Epithelial cell of esophagus (primary cell): ENCODE data around the gene FKBP8.
A peak's percentile ranks its signal among the peaks of the same experiment; 100 is the strongest.

Source experiments
- DNase-seq: peaks from one replicate; pipeline ENCODE4 v3.0.0; 2010; ENCODE audit warnings: low read depth
- H3K4me3 ChIP-seq: 2 replicates; pipeline ENCODE4 v1.5.1; 2011; ENCODE audit warnings: mild to moderate bottlenecking, low read length, control low read depth
- TF ChIP-seq, protein P1 (sequence below): IDR thresholded peaks from 2 replicates; pipeline ENCODE4 v1.5.1; 2011; ENCODE audit warnings: low read depth, mild to moderate bottlenecking, low read length, control low read depth, inconsistent platforms; ENCODE audit not compliant: insufficient read depth; ENCODE audit errors: missing control alignments

FKBP8 gene

DNA sequence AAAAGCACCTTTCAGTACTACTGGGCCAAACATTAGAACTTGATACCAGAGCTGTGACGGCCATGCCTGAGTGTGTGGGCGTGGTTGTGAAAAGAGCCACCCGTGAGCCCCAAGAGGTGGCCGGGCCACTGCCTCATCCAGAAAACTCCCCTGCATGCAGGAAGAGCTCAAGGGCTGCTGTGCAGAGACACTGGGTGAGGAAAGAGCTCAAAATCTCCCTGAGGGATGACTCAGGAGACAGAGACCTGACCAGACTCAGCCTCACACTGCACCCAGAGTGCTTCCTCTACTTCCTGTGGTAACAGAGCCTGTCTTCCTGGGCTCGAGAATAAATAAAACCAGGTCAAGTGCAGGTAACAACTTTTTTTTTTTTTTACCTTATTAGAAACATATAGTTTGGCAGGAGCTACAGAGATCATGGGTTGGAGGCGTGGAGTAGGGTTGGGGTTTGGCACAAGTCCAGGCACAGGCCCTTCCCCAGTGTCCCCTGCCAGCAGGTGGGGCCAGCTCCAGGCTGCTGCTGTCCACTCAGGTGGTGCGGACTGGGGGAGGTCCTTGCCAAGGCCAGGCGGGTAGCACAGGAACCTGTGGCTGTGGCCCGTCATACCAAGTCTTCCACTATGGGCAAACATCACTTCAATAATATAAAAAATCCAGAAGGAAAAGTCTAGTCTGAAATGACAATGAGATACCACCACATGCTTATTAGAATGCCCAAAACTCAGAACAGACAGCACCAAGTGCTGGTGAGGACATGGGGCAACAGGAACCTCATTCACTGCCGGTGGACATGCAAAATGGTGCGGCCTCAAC, 47.0 kb downstream of the FKBP8 start:
- TF ChIP-seq, protein P1, sequence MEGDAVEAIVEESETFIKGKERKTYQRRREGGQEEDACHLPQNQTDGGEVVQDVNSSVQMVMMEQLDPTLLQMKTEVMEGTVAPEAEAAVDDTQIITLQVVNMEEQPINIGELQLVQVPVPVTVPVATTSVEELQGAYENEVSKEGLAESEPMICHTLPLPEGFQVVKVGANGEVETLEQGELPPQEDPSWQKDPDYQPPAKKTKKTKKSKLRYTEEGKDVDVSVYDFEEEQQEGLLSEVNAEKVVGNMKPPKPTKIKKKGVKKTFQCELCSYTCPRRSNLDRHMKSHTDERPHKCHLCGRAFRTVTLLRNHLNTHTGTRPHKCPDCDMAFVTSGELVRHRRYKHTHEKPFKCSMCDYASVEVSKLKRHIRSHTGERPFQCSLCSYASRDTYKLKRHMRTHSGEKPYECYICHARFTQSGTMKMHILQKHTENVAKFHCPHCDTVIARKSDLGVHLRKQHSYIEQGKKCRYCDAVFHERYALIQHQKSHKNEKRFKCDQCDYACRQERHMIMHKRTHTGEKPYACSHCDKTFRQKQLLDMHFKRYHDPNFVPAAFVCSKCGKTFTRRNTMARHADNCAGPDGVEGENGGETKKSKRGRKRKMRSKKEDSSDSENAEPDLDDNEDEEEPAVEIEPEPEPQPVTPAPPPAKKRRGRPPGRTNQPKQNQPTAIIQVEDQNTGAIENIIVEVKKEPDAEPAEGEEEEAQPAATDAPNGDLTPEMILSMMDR: peak; percentile 22
- peak; percentile 94 for DNase-seq

DNA sequence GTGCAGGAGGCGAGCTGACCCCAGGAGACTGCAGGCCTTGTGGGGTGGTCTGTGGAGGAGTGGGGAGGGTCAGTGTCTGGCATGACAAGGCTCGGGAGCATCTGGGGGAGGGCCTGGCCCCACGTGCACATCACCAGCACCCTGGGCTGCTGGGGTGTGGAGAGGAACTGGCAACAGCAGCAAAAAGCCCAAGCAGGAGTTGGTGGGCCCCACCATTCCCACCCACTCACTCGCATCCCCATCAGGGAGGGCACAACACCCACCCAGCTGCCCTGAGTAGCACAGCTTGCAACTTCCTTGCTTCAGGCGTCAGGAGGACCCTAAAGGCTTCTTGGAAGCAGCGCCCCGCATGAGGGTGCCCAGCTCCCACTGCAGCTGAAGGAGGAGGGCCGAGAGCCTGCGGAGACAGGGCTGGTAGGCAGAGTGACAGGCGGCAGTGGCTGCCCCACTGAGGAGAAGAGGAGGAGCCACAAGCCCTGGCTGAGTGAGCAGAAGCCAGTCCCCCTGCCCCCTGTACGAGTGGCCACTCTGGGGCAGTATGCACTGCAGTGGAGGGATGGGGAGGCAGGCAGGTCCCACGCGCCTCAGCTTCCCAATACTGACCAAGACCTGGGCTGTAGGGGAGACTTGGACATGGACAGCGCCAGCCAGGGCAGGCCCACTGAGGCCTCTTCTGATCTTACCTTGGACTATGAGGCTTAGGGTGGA, 48.0 kb downstream of the FKBP8 start:
- no peak overlapping the region for H3K4me3 ChIP-seq
- DNase-seq: no peak
- TF ChIP-seq, protein P1: no peak

More for the DNA sequence above, 47.0 kb downstream of the FKBP8 start:
- H3K4me3 ChIP-seq: no peak overlapping the region

DNA sequence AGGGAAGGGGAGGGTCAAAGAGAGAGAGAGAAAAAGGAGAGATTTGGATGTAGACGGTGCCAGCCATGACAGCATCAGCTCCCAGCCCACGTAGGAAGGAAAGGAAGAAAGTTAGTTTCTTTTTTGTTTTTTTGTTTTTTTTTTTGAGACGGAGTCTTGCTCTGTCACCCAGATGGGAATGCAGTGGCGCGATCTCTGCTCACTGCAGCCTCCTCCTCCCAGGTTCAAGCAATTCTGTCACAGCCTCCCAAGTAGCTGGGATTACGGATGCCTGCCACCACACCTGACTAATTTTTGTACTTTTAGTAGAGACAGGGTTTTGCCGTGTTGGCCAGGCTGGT, 49.1 kb downstream of the FKBP8 start:
- TF ChIP-seq, protein P1: no peak
- no peak overlapping the region for H3K4me3 ChIP-seq
- no peak for DNase-seq

DNA sequence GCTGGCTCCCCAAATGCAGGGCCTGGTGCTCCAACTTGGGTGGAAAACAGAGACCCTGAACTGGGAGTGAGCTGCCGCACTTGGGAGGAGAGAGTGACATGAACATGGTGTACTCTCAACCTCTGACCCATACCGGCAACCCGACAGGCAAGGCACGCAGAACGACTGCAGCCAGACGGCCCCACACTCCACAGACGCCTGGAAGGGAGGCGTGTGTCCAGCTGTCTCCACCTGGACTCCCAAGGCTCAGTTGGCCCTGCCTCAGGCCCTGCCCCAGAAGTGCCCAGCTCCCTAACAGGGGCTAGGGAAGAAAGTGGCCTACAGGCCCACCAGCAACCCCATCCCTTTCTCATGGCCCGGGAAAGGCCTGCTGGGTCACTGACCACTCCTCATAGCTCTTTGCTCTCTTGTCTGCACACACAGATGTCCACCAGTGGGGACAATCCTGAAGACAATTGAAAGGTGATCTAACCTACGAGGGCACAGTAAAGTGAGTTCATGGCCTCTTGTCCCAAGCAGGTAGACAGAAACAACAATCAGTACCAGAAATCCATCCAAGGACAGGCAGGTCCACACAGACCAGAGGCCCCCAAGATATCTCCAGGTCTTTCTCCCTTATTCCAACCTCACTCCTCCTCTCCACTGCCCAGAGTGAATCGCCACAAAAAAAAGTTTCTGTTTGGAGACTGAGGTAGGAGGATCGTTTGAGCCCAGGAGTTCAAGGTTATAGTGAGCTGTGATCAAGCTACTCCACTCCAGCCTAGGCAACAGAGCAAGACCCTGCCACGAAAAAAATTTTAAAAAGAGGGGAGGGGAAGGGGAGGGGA, 49.7 kb downstream of the FKBP8 start:
- DNase-seq: no peak
- no peak overlapping the region for H3K4me3 ChIP-seq

DNA sequence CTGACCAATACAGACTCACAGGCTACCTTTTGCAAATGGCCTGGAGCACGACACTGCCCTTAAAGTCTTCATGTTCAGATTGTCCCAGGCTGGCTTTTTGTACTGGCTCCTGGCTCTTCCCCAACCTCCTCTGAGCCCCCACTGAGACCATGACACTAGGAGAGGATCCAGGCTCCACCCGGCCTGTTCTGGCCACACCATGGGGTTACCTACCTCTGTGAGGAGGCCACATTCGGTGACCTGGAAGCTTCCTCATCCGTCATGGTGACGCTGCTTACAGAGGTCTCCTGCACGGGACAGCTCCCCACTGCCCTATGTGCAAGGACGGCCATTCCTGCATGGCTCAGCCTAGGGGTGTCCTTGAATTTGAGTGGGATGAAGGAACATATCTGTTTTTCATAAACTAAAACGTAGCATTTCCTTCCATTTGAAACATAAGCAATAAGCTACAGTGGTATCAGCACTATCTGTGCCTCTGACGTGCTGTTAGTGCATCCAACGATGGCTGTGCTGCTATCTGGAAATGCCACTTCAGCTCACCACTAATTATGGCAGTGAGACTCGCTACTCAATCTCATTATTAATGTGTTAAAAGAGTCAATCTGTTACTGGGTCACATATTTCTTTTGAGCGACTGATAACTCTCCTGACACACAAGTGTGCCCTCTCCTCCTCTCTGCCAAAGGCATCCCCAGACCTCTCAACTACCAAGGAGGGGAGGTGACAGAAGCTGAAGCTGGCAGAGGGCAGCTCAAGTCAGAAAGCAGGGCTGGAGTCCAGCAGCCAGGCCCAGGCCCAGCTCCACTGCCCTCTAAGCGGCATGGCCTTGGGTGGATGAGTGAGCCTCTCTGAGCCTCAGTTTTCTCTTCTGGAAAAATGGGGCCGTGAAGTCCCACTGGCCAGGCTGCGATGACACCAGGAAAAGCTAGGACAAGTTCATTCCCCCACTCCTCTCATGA, 51.1 kb downstream of the FKBP8 start:
- TF ChIP-seq, protein P1: no peak
- no peak overlapping the region for H3K4me3 ChIP-seq
- no peak for DNase-seq

More for the DNA sequence above, 49.7 kb downstream of the FKBP8 start:
- TF ChIP-seq, protein P1: no peak

DNA sequence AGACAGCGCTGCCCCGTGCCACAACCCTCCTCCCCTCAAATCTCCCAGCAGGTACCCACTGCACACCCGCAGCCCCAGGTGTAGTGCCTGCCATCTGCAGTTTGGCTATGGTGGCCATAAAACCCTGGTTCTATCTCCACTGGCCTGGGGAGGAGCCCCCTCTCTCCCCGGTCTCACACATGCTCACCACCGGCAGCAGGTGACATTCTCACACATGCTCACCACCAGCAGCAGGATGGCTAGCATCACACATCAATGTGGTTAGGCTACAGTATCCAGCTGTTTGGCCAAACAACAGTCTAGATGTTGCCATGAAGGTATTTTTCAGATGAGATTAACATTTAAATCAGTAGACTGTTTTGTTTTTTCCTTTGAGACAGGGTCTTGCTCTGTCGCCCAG, 52.6 kb downstream of the FKBP8 start:
- H3K4me3 ChIP-seq: no peak overlapping the region
- DNase-seq: no peak
- TF ChIP-seq, protein P1: no peak
